ENCODE measurements around the gene CDK11A.
"Not testable (repeated sequence)": the region's sequence is repeated elsewhere in the genome, so short reads cannot be mapped to it uniquely, and the experiment has no call there.

Gene CDK11A

GRCh38 chr1:1680031-1680911, 43.9 kb downstream of the CDK11A start:
- no peak overlapping the region for H3K4me3 ChIP-seq (replicated peaks; ENCODE audit: insufficient read depth, low read length)
- no peaks in the 10 kb centered on the region for H3K27me3 ChIP-seq (ENCODE audit: insufficient read depth, poor library complexity, severe bottlenecking)
- TF ChIP-seq CTCF (IDR thresholded peaks at IDR 0.05; ENCODE audit: insufficient read depth, low read length) (no peak), POLR2AphosphoS5 (IDR thresholded peaks at IDR 0.05; ENCODE audit: low read depth) (no peak), SPI1 (IDR thresholded peaks at IDR 0.05; ENCODE audit: borderline replicate concordance, low read depth) (no peak), GABPA (IDR thresholded peaks at IDR 0.05; ENCODE audit: low read depth) (no peak), REST (IDR thresholded peaks at IDR 0.05; ENCODE audit: insufficient replicate concordance, low read depth) (no peak)
- no peak for DNase-seq (ENCODE audit: low read depth in 1 of 2, low spot score in 1 of 2)
- H3K27ac ChIP-seq (replicated peaks) = no peak overlapping the region

GRCh38 chr1:1678581-1679380, 45.4 kb downstream of the CDK11A start:
- H3K27me3 ChIP-seq (ENCODE audit: insufficient read depth, poor library complexity, severe bottlenecking) = no peaks in the 10 kb centered on the region
- TF ChIP-seq CTCF (IDR thresholded peaks at IDR 0.05; ENCODE audit: insufficient read depth, low read length) (peak; percentile 70), POLR2AphosphoS5 (IDR thresholded peaks at IDR 0.05; ENCODE audit: low read depth) (no peak; the same call in 1 of the 2 replicates)
- peak overlapping the region; percentile 71 for H3K27ac ChIP-seq (replicated peaks)
- DNase-seq (ENCODE audit: low read depth in 1 of 2, low spot score in 1 of 2) = peak; percentile 51 to 72
- peak overlapping the region; percentile 27 for H3K4me3 ChIP-seq (replicated peaks; ENCODE audit: insufficient read depth, low read length)

GRCh38 chr1:1677718-1678580, 46.2 kb downstream of the CDK11A start:
- H3K4me3 ChIP-seq (replicated peaks; ENCODE audit: insufficient read depth, low read length) = peak overlapping the region; percentile 27
- TF ChIP-seq SPI1 (IDR thresholded peaks at IDR 0.05; ENCODE audit: borderline replicate concordance, low read depth) = peak; percentile 15; the same call in 1 of the 2 replicates
- TF ChIP-seq POLR2AphosphoS5 (IDR thresholded peaks at IDR 0.05; ENCODE audit: low read depth) = peak; percentile 17; the same call in 1 of the 2 replicates
- TF ChIP-seq GABPA (IDR thresholded peaks at IDR 0.05; ENCODE audit: low read depth) = no peak
- H3K27me3 ChIP-seq (ENCODE audit: insufficient read depth, poor library complexity, severe bottlenecking) = no peaks in the 10 kb centered on the region
- H3K27ac ChIP-seq (replicated peaks) = peak overlapping the region; percentile 71
- peak in 1 of 2 experiments; percentile 51 for DNase-seq (ENCODE audit: low read depth in 1 of 2, low spot score in 1 of 2)

GRCh38 chr1:1676087-1676486, 48.1 kb downstream of the CDK11A start:
- H3K27me3 ChIP-seq (ENCODE audit: insufficient read depth, poor library complexity, severe bottlenecking); H3K4me3 ChIP-seq (replicated peaks; ENCODE audit: insufficient read depth, low read length); H3K27ac ChIP-seq (replicated peaks); DNase-seq (ENCODE audit: low read depth in 1 of 2, low spot score in 1 of 2): not testable (repeated sequence)

GRCh38 chr1:1675218-1675617, 48.9 kb downstream of the CDK11A start:
- not testable (repeated sequence) for H3K27me3 ChIP-seq (ENCODE audit: insufficient read depth, poor library complexity, severe bottlenecking); H3K27ac ChIP-seq (replicated peaks); H3K4me3 ChIP-seq (replicated peaks; ENCODE audit: insufficient read depth, low read length); DNase-seq (ENCODE audit: low read depth in 1 of 2, low spot score in 1 of 2)

- H3K27me3 ChIP-seq (ENCODE audit: insufficient read depth, poor library complexity, severe bottlenecking); DNase-seq (ENCODE audit: low read depth in 1 of 2, low spot score in 1 of 2); H3K27ac ChIP-seq (replicated peaks); H3K4me3 ChIP-seq (replicated peaks; ENCODE audit: insufficient read depth, low read length): not testable (repeated sequence)
Observed at GRCh38 chr1:1674806-1675205, 49.4 kb downstream of the CDK11A start.
